ENCODE data around the gene SLC36A4. TPM values are rescaled to one million over a fixed set of nuclear protein-coding genes. Genes with fewer than 3 reads are reported as not detected.

The SLC36A4 gene
- total RNA-seq, 1 experiment from 2014 or later: 12.5 TPM

- Histone ChIP-seq H3K9me3 (no peaks in the 10 kb centered on the region), H3K27me3 (replicated peaks; ENCODE audit: control insufficient read depth, insufficient read depth, low read length) (no peaks in the 10 kb centered on the region), H3K36me3 (ENCODE audit: control insufficient read depth, insufficient read depth, low read length) (no peaks in the 10 kb centered on the region), H3K4me3 (ENCODE audit: low read depth, low read length) (no peak overlapping the region), H3K4me1 (no peaks in the 10 kb centered on the region)
- Mint-ChIP-seq H3K36me3 (ENCODE audit: insufficient read depth, unreplicated experiment) (no peaks in the 10 kb centered on the region), H3K4me3 (ENCODE audit: unreplicated experiment) (no peak overlapping the region), H3K27ac (ENCODE audit: unreplicated experiment) (no peak overlapping the region), H3K27me3 (ENCODE audit: insufficient read depth, unreplicated experiment) (peaks cover 27% of the 10 kb centered on the region), H3K4me1 (ENCODE audit: low read depth, unreplicated experiment) (no peaks in the 10 kb centered on the region), H3K9me3 (ENCODE audit: unreplicated experiment) (no peaks in the 10 kb centered on the region)
- DNase-seq: no peak
- intact Hi-C loops (cut with micrococcal nuclease; ENCODE audit: unreplicated experiment): no loop called here
- ChIA-PET POLR2A (no interaction called here), CTCF (no interaction called here)
- no peak for TF ChIP-seq CTCF (IDR thresholded peaks at IDR 0.05; ENCODE audit: insufficient read depth in 1 of 2, low read depth in 1 of 2, low read length in 1 of 2, severe bottlenecking in 1 of 2, unreplicated experiment in 1 of 2)
- BruUV-seq (replicated peaks): no TSS peak
Observed at GRCh38 chr11:93216511-93217101, 18.8 kb upstream of the SLC36A4 start.

- ChIA-PET POLR2A (no interaction called here), CTCF (no interaction called here)
- no peaks in the 10 kb centered on the region for H3K4me1 ChIP-seq
- H3K9me3 ChIP-seq: peaks cover 3% of the 10 kb centered on the region
- no TSS peak for BruUV-seq (replicated peaks)
- H3K27me3 Mint-ChIP-seq (ENCODE audit: insufficient read depth, unreplicated experiment): peaks cover 18% of the 10 kb centered on the region
- no peaks in the 10 kb centered on the region for H3K9me3 Mint-ChIP-seq (ENCODE audit: unreplicated experiment)
- H3K27ac Mint-ChIP-seq (ENCODE audit: unreplicated experiment): no peak overlapping the region
- no peaks in the 10 kb centered on the region for H3K27me3 ChIP-seq (replicated peaks; ENCODE audit: control insufficient read depth, insufficient read depth, low read length)
- TF ChIP-seq CTCF (IDR thresholded peaks at IDR 0.05; ENCODE audit: insufficient read depth in 1 of 2, low read depth in 1 of 2, low read length in 1 of 2, severe bottlenecking in 1 of 2, unreplicated experiment in 1 of 2): no peak
- no peaks in the 10 kb centered on the region for H3K4me1 Mint-ChIP-seq (ENCODE audit: low read depth, unreplicated experiment)
- H3K4me3 Mint-ChIP-seq (ENCODE audit: unreplicated experiment): no peak overlapping the region
- H3K36me3 ChIP-seq (ENCODE audit: control insufficient read depth, insufficient read depth, low read length): no peaks in the 10 kb centered on the region
- no peak for DNase-seq
- intact Hi-C loops (cut with micrococcal nuclease; ENCODE audit: unreplicated experiment): no loop called here
- H3K4me3 ChIP-seq (ENCODE audit: low read depth, low read length): no peak overlapping the region
- no peaks in the 10 kb centered on the region for H3K36me3 Mint-ChIP-seq (ENCODE audit: insufficient read depth, unreplicated experiment)
Observed at GRCh38 chr11:93213622-93214021, 15.8 kb upstream of the SLC36A4 start.

GRCh38 chr11:93212094-93212493 is 14.3 kb upstream of the SLC36A4 start:
- ChIA-PET POLR2A (no interaction called here), CTCF (no interaction called here)
- Mint-ChIP-seq H3K36me3 (ENCODE audit: insufficient read depth, unreplicated experiment) (no peaks in the 10 kb centered on the region), H3K4me1 (ENCODE audit: low read depth, unreplicated experiment) (no peaks in the 10 kb centered on the region), H3K4me3 (ENCODE audit: unreplicated experiment) (no peak overlapping the region), H3K9me3 (ENCODE audit: unreplicated experiment) (no peaks in the 10 kb centered on the region), H3K27me3 (ENCODE audit: insufficient read depth, unreplicated experiment) (peaks cover 17% of the 10 kb centered on the region), H3K27ac (ENCODE audit: unreplicated experiment) (no peak overlapping the region)
- Histone ChIP-seq H3K27me3 (replicated peaks; ENCODE audit: control insufficient read depth, insufficient read depth, low read length) (no peaks in the 10 kb centered on the region), H3K9me3 (peaks cover 5% of the 10 kb centered on the region), H3K36me3 (ENCODE audit: control insufficient read depth, insufficient read depth, low read length) (no peaks in the 10 kb centered on the region), H3K4me1 (no peaks in the 10 kb centered on the region), H3K4me3 (ENCODE audit: low read depth, low read length) (no peak overlapping the region)
- DNase-seq: no peak
- TF ChIP-seq CTCF (IDR thresholded peaks at IDR 0.05; ENCODE audit: insufficient read depth in 1 of 2, low read depth in 1 of 2, low read length in 1 of 2, severe bottlenecking in 1 of 2, unreplicated experiment in 1 of 2): no peak
- intact Hi-C loops (cut with micrococcal nuclease; ENCODE audit: unreplicated experiment): no loop called here
- no TSS peak for BruUV-seq (replicated peaks)
